ENCODE results near the gene DIPK2A. TPM values are rescaled to one million over a fixed set of nuclear protein-coding genes. Genes with fewer than 3 reads are reported as not detected.

DIPK2A gene
- total RNA-seq, 1 experiment from 2014 or later = 22.0 TPM

DNA sequence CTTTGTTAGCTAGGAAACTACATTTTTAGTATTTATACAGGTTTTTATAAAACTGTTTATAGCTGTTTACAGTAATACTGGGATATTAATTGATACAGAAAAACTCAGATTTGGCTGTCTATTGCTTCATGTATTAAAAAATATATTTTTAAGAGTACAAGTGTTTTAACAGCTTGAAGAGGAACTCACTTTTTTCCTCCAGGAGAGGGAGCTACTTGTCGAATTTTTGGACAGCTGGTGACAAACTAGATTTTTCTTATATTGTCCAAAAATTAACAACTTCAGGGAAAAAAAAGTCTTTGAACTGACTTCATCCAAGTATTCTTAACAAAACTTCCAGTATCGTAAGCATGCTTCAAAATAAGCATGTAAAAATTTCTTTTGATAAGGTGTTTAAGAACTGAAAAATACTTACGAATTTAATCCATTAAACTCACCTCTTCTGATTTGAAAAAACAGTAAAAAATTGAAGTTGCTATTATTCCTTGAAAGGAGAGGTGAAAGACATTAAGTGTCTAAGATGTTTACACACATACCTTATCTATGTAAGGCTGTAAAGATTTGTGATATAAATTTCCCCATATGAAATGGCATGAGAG lies 4.0 kb downstream of the DIPK2A start:
- Histone ChIP-seq H3K14ac (ENCODE audit: insufficient read depth, low read length) (no peak overlapping the region), H3T11ph (ENCODE audit: low read length) (no peak overlapping the region), H3K23ac (ENCODE audit: insufficient read length, low read depth, low read length) (no peak overlapping the region), H3K79me2 (ENCODE audit: insufficient read depth, low read length) (peaks cover 13% of the 10 kb centered on the region; the same call in 1 of the 2 replicates), H4K91ac (ENCODE audit: insufficient read length, low read depth, low read length) (no peak overlapping the region), H2AK5ac (ENCODE audit: insufficient read length, low read length) (no peak overlapping the region), H2BK12ac (ENCODE audit: insufficient read length, low read depth, low read length) (no peak overlapping the region), H4K20me1 (ENCODE audit: control insufficient read depth, insufficient read depth, insufficient read length) (no peaks in the 10 kb centered on the region), H2BK20ac (ENCODE audit: low read depth, low read length, poor library complexity, severe bottlenecking) (no peak overlapping the region), H3K27me3 (ENCODE audit: insufficient read depth, low read length) (no peaks in the 10 kb centered on the region), H3K18ac (ENCODE audit: insufficient read length, low read depth, low read length) (no peak overlapping the region), H2AFZ (ENCODE audit: low read length) (no peak overlapping the region), H2BK15ac (ENCODE audit: low read depth, low read length) (no peak overlapping the region), H2BK5ac (ENCODE audit: insufficient read length, low read length) (no peak overlapping the region), H3K9ac (ENCODE audit: extremely low read depth, insufficient read length, low read length) (no peak overlapping the region), H3K4ac (ENCODE audit: low read depth, low read length) (no peak overlapping the region), H3K9me3 (ENCODE audit: control insufficient read depth, low read depth, low read length) (no peaks in the 10 kb centered on the region), H3K4me1 (ENCODE audit: insufficient read depth, low read length) (no peaks in the 10 kb centered on the region; the same call in 1 of the 2 replicates), H3K79me1 (ENCODE audit: insufficient read depth, low read depth, low read length, poor library complexity, severe bottlenecking) (no peaks in the 10 kb centered on the region), H4K5ac (ENCODE audit: insufficient read length, low read depth, low read length) (no peak overlapping the region), H3K27ac (ENCODE audit: insufficient read length, low read depth, low read length) (no peak overlapping the region), H3K23me2 (ENCODE audit: insufficient read length, low read depth, low read length, poor library complexity, severe bottlenecking) (peaks cover 20% of the 10 kb centered on the region), H3K56ac (ENCODE audit: insufficient read length, low read depth, low read length) (no peak overlapping the region), H3K4me2 (ENCODE audit: insufficient read depth, insufficient read length, low read length) (no peak overlapping the region), H2BK120ac (ENCODE audit: low read depth, low read length, poor library complexity, severe bottlenecking) (no peak overlapping the region), H4K8ac (replicated peaks; ENCODE audit: insufficient read length, low read depth, low read length) (no peak overlapping the region)
- Mint-ChIP-seq H3K9me3 (no peaks in the 10 kb centered on the region; a peak in 3 of 5 replicates), H3K27ac (no peak overlapping the region), H3K4me3 (no peak overlapping the region), H3K4me1 (peaks cover 39 to 48% of the 10 kb centered on the region in 2 experiments), H3K27me3 (ENCODE audit: low read depth) (no peaks in the 10 kb centered on the region), H3K36me3 (ENCODE audit: insufficient read depth in 1 of 3, low read depth in 3 of 3) (peaks cover 0 to 4% (median 4%) of the 10 kb centered on the region in 3 experiments; a peak in 4 of 7 replicates)
- DNase-seq = no peak
- whole genome bisulfite sequencing (ENCODE audit: extremely low coverage, insufficient read length, low lambda C conversion rate) = no CpG with 5 or more reads among the region's 3 CpGs
- TF ChIP-seq, protein P1, sequence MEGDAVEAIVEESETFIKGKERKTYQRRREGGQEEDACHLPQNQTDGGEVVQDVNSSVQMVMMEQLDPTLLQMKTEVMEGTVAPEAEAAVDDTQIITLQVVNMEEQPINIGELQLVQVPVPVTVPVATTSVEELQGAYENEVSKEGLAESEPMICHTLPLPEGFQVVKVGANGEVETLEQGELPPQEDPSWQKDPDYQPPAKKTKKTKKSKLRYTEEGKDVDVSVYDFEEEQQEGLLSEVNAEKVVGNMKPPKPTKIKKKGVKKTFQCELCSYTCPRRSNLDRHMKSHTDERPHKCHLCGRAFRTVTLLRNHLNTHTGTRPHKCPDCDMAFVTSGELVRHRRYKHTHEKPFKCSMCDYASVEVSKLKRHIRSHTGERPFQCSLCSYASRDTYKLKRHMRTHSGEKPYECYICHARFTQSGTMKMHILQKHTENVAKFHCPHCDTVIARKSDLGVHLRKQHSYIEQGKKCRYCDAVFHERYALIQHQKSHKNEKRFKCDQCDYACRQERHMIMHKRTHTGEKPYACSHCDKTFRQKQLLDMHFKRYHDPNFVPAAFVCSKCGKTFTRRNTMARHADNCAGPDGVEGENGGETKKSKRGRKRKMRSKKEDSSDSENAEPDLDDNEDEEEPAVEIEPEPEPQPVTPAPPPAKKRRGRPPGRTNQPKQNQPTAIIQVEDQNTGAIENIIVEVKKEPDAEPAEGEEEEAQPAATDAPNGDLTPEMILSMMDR (conservative IDR thresholded peaks at IDR 0.05) = peak; percentile 70

All from H9 (cell line).